ENCODE data around the gene GPR39. TPM values are rescaled to one million over a fixed set of nuclear protein-coding genes. Genes with fewer than 3 reads are reported as not detected.
"Not testable (repeated sequence)": the region's sequence is repeated elsewhere in the genome, so short reads cannot be mapped to it uniquely, and the experiment has no call there.

GPR39 gene
- total and polyA plus RNA-seq, 7 donors: 0.05 to 0.08 TPM; not detected in 5

DNA sequence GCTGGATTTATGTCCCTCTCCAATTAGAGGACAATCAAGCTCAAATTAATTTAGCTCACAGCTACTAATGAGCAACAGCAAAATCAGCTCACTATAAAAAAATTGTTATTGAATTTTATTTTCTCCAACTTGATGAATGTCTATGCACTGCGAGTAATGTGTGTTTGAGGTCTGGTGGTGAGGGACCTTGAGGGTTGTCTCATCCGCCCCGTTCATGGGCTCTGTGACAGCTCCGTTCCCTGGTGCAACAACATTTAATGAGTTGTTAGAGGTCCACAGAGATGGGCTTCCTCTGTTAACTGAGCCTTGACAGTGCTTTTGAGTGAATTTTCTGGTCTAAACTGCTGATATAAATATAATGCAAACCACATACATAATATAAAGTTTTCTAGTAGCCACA is 101.7 kb downstream of the GPR39 start:
- Histone ChIP-seq H3K4me3 (no peak overlapping the region), H3K4me1 (no peaks in the 10 kb centered on the region), H3K27ac (no peak overlapping the region), H3K27me3 (ENCODE audit: insufficient read depth in 3 of 3, low read length in 2 of 3) (no peaks in the 10 kb centered on the region), H3K36me3 (ENCODE audit: insufficient read depth in 1 of 2, low read depth in 1 of 2) (no peaks in the 10 kb centered on the region), H3K9me3 (no peaks in the 10 kb centered on the region)
- 67 to 71% (median 69%) methylated on average over 4 of the region's 4 CpGs for WGBS, 3 donors
- intact Hi-C loops (cut with DNase I): no loop called here
- ATAC-seq (no peak), DNase-seq (no peak)
- TF ChIP-seq, protein P1, sequence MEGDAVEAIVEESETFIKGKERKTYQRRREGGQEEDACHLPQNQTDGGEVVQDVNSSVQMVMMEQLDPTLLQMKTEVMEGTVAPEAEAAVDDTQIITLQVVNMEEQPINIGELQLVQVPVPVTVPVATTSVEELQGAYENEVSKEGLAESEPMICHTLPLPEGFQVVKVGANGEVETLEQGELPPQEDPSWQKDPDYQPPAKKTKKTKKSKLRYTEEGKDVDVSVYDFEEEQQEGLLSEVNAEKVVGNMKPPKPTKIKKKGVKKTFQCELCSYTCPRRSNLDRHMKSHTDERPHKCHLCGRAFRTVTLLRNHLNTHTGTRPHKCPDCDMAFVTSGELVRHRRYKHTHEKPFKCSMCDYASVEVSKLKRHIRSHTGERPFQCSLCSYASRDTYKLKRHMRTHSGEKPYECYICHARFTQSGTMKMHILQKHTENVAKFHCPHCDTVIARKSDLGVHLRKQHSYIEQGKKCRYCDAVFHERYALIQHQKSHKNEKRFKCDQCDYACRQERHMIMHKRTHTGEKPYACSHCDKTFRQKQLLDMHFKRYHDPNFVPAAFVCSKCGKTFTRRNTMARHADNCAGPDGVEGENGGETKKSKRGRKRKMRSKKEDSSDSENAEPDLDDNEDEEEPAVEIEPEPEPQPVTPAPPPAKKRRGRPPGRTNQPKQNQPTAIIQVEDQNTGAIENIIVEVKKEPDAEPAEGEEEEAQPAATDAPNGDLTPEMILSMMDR (IDR thresholded peaks at IDR 0.05): no peak

DNA sequence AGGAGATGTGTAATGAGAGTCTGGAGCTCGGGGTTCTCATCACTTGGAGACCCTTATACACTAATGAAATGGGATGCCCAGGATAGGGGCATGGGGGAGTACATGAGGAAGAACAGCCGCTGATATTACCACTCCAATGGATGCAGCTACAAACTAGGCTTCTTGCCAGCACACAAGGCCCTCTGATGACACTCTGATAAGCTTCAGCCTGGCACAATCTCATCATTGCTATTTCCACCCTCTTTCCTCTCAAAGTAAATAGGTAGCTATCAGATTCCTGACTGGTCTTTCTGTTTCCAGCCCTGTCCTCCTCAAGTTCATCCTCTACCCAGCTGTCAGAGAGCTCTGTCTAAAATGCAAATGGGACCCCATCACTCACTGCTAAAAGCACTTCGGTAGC is 103.0 kb downstream of the GPR39 start:
- TF ChIP-seq, protein P1 (IDR thresholded peaks at IDR 0.05): no peak
- Histone ChIP-seq H3K27me3 (ENCODE audit: insufficient read depth in 3 of 3, low read length in 2 of 3) (no peaks in the 10 kb centered on the region), H3K9me3 (no peaks in the 10 kb centered on the region), H3K4me3 (no peak overlapping the region), H3K4me1 (no peaks in the 10 kb centered on the region), H3K27ac (no peak overlapping the region), H3K36me3 (ENCODE audit: insufficient read depth in 1 of 2, low read depth in 1 of 2) (no peaks in the 10 kb centered on the region)
- ATAC-seq: no peak
- 46 to 78% (median 59%) methylated on average over 3 of the region's 3 CpGs for WGBS, 3 donors
- DNase-seq: no peak
- intact Hi-C loops (cut with DNase I): no loop called here

DNA sequence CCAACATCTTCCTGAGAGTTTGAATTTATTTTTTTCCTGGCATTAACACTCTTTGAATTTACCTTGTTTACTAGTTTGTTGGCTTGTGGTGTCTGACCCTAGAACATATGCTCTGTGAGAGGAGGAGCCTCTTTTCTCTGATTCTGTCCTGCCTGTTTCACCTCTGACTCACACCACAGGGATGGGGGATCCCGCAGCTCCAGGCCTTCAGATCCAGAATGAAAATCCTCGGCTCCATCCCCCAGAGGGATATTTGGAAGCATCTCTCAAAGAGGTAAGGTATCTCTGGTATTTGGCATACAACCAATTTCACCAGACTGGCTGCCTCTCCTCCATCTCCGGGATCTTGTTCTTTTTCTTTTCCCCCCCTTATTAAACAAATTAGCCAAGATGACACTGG is 104.7 kb downstream of the GPR39 start:
- no peaks in the 10 kb centered on the region for H3K36me3 ChIP-seq (ENCODE audit: insufficient read depth in 1 of 2, low read depth in 1 of 2)
- H3K27me3 ChIP-seq (ENCODE audit: insufficient read depth in 3 of 3, low read length in 2 of 3): no peaks in the 10 kb centered on the region
- intact Hi-C loops (cut with DNase I): no loop called here
- DNase-seq (no peak), ATAC-seq (no peak)
- WGBS, 3 donors: 34 to 40% (median 38%) methylated on average over 3 of the region's 3 CpGs
- no peak overlapping the region for H3K27ac ChIP-seq
- no peaks in the 10 kb centered on the region for H3K4me1 ChIP-seq
- TF ChIP-seq, protein P1 (IDR thresholded peaks at IDR 0.05): no peak
- H3K9me3 ChIP-seq: no peaks in the 10 kb centered on the region
- H3K4me3 ChIP-seq: no peak overlapping the region

DNA sequence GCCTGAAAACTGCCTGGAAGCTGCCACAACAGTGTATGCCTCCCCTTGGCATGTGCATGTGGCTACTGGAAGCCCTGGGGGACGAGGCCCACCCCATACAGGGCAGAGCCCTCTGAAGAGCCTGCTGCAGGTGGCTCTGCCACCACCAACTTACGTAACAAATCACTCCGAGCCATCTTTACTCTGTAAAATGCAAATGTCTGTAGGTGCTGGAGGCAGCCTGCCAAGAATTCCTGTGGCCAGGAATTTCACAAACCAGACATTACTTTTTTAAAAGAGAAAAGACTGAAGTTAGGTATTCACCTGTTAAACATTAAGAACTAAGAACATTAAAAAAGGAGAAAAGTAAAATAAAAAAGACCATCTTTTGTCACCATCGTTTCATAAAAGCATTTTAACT is 106.3 kb downstream of the GPR39 start:
- Histone ChIP-seq H3K36me3 (ENCODE audit: insufficient read depth in 1 of 2, low read depth in 1 of 2) (no peaks in the 10 kb centered on the region), H3K4me3 (no peak overlapping the region), H3K27ac (no peak overlapping the region), H3K9me3 (no peaks in the 10 kb centered on the region), H3K4me1 (no peaks in the 10 kb centered on the region), H3K27me3 (ENCODE audit: insufficient read depth in 3 of 3, low read length in 2 of 3) (no peaks in the 10 kb centered on the region)
- no peak for DNase-seq
- intact Hi-C loops (cut with DNase I): no loop called here
- TF ChIP-seq, protein P1 (IDR thresholded peaks at IDR 0.05): no peak
- no peak for ATAC-seq
- 50 to 52% (median 52%) methylated on average over 4 of the region's 4 CpGs for WGBS, 3 donors

DNA sequence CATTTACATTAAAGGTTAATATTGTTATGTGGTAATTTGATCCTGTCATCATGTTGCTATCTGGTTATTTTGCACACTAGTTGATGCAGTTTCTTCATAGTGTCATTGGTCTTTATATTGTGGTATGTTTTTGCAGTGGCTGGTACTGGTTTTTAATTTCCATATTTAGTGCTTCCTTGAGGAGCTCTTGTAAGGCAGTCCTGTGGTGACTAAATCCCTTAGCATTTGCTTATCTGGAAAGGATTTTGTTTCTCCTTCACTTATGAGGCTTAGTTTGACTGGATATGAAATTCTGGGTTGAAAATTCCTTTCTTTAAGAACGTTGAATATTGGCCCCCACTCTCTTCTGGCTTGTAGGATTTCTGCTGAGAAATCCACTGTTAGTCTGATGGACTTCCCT is 120.5 kb downstream of the GPR39 start:
- H3K36me3 ChIP-seq (ENCODE audit: insufficient read depth in 1 of 2, low read depth in 1 of 2); H3K27me3 ChIP-seq (ENCODE audit: insufficient read depth in 3 of 3, low read length in 2 of 3); ATAC-seq; H3K27ac ChIP-seq; intact Hi-C loops (cut with DNase I); DNase-seq; H3K4me1 ChIP-seq; H3K4me3 ChIP-seq: not testable (repeated sequence)
- H3K9me3 ChIP-seq: peaks cover 14% of the 10 kb centered on the region
- 33 to 48% (median 46%) methylated on average over 1 of the region's 1 CpG for WGBS, 3 donors
